Keratinocyte (primary cell): ENCODE measurements around the gene GMEB2.

Experiments used
- EZH2 ChIP-seq: IDR thresholded peaks from one replicate; pipeline ENCODE4 v1.6.1; 2012; ENCODE audit warnings: inconsistent platforms, mild to moderate bottlenecking, low read length, moderate library complexity
- TF ChIP-seq, protein P1 (sequence below), 3 experiments: IDR thresholded peaks in 1 of 3; conservative IDR thresholded peaks in 1 of 3; optimal IDR thresholded peaks in 1 of 3; 2 replicates in 2 of 3; 3 replicates in 1 of 3; pipeline versions ENCODE3 to v1.5.1; 2011; ENCODE audit warnings: low read length in 3 of 3, mild to moderate bottlenecking in 3 of 3, moderate library complexity in 2 of 3, control low read depth in 1 of 3, inconsistent platforms in 1 of 3; ENCODE audit not compliant: insufficient read depth in 2 of 3; ENCODE audit errors: extremely low read depth in 1 of 3

DNA sequence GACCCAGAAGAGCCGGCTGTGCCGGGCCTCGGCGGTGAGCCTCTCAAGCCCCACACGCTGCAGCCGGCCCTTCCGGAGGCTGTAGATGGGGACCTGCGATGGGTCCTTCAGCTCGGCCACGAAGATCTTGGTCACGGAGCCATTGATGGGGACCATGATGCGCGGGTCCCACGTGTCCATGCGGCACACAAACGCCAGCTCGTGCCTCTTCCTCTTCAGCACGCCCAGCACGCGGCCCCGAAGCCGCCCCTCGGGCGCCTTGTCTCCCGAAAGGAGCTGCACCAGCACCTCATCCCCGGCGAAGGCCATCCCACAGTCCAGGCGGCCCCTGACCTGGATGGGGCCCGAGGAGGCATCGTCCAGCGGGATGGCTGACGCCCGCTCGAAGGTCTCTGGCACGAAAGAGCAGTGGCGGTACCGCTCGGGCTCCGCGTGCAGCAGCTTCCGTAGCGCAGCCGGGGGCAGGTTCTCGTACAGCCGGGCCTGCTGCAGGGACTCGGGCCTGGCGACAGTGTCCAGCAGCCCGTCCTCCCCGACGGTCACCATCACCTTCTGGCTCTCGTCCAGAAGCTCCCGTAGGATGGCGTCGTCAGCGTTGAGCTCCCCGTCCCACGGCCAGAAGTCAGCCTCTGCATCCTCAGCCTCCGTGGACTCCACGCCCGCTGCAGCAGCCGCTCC is 61.7 kb downstream of the GMEB2 start:
- no peak for TF ChIP-seq EZH2
- TF ChIP-seq, protein P1, sequence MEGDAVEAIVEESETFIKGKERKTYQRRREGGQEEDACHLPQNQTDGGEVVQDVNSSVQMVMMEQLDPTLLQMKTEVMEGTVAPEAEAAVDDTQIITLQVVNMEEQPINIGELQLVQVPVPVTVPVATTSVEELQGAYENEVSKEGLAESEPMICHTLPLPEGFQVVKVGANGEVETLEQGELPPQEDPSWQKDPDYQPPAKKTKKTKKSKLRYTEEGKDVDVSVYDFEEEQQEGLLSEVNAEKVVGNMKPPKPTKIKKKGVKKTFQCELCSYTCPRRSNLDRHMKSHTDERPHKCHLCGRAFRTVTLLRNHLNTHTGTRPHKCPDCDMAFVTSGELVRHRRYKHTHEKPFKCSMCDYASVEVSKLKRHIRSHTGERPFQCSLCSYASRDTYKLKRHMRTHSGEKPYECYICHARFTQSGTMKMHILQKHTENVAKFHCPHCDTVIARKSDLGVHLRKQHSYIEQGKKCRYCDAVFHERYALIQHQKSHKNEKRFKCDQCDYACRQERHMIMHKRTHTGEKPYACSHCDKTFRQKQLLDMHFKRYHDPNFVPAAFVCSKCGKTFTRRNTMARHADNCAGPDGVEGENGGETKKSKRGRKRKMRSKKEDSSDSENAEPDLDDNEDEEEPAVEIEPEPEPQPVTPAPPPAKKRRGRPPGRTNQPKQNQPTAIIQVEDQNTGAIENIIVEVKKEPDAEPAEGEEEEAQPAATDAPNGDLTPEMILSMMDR (optimal IDR thresholded peaks at IDR 0.05 in 1 of 3, IDR thresholded peaks at IDR 0.05 in 1 of 3, conservative IDR thresholded peaks at IDR 0.05 in 1 of 3; ENCODE audit: extremely low read depth in 1 of 3, insufficient read depth in 2 of 3, low read length in 3 of 3): no peak
